GM19025 (cell line): ENCODE measurements around the gene KRT79.
"Not testable (repeated sequence)": the region's sequence is repeated elsewhere in the genome, so short reads cannot be mapped to it uniquely, and the experiment has no call there.

Experiments
- ATAC-seq: cut with Tn5 transposase; IDR thresholded peaks from one replicate; pipeline ENCODE4 v1.9.1; 2021; ENCODE audit warnings: mild to moderate bottlenecking, low read depth, moderate library complexity; ENCODE audit not compliant: unreplicated experiment

The KRT79 gene

DNA sequence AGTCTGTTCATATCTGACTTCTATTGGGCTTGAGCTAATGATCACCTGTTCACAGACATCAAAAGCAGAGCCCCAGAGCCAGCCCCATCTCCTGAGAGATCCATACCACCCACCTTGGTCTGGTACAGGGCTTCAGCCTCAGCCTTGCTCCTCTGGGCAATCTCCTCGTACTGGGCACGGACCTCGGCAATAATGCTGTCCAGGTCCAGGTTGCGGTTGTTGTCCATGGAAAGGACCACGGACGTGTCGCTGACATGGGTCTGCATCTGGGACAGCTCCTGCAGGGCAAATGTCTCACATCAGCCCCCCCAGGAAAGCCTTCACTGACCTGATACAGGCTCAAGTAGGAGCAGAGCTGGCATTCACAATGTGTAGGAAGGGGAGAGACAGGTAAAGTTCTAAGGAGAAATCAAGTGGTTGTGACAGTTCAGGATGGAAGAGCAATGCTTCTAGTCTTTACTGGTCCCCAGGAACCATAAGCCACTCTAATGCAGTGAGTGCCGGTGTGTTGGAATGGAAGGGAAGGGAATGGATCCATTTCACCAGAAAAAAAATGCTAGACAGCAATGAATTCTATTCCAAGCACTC lies 25.4 kb downstream of the KRT79 start:
- ATAC-seq: no peak

DNA sequence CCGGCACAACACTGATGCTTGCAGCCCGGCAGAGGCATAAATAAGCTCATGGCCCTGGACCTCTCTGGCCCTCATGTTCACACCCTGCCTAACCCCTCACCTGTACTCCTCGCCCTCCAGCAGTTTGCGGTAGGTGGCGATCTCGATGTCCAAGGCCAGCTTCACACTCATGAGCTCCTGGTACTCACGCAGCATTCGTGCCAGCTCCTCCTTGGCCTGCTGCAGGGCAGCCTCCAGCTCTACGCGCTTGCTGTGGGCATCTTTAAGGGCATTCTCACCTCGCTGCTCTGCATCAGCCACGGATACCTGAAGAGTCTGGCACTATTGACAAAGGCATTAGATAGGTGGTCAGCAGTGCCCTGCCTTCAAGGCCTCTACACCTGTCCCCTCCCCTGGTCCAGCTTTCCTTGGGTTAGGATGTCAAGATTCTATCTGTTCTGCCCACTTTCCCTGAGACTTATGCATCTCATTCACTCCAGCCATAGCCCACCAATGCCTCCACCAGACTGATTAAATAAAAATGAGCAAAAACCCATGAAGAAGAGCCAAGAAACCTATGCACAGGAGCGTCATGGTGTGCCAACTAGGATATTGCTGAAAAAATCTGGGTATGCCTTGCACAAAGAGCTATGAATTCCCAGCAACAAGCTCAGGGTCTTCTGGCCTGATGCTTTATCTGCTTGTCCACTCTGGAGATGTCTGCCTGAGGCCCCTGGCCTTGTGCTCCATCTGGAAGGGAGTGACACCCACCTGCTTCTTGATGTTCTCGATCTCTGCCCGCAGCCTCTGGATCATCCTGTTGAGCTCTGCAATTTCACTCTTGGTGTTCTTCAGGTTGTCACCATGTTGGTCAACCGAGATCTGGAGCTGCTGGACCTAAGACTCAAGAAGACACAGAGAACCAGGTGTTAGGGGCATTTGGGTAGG lies 26.3 kb downstream of the KRT79 start:
- no peak for ATAC-seq

DNA sequence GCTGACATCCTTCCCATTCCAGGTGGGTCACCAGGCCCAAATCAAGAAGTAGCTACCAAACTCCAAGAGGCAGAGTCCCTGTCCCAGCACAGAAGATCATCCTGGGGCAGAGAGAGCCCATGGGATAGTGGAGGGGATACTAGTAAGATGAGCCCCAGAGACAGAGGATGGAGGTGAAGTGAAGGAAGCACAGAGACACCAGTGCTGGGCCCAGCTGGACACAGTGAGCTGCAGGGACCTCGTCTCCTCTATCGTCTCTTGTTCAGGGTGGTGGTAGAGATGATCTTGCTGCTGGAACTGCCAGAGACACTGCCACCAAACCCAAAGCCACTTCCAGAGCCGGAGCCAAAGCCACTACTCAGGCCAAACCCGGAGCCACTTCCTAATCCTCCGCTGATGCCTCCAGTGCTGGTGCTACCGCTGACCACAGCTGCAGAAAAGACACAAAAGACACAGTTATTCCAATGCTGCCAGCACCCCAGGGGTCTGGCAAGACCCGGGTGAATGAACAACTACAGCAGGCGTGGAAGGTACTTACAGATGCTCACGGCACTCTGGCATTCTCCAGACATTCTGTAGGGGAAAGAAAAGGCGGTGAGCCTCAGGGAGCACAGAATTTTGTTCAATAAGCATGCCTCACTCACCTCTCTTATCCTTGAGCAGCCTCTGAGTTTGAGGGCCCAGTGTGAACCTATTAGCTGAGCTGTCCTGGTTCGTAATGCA lies 27.1 kb downstream of the KRT79 start:
- no peak for ATAC-seq

DNA sequence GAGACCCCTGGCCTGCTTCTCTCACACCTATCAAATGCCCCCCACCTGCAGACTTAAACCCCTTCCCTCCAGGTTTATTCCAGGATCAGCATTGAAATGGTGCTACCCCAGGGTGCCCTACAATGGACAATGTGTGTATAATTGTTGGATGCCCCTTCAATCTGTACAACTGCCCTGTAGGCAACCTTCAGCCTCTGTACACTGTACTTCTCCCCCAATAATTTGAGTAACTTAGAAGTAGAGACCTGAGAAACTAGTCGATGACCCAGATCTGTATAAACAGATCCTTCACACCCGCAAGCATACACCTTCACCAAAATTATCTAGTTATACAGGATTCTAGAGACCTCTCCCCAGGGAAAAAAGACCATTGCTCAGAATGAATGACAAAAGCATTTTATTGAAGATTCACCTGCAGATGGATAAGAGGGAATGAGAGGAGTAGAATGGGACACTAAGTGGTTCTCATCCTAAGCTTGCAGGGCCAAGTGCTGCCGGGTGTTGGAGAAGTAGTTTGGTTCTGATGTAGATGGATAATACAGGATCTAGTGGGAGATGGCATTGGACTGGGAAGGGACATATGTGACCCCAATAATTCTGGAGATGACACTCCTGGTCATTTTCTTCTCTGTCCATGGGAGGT lies 27.8 kb downstream of the KRT79 start:
- ATAC-seq: no peak

DNA sequence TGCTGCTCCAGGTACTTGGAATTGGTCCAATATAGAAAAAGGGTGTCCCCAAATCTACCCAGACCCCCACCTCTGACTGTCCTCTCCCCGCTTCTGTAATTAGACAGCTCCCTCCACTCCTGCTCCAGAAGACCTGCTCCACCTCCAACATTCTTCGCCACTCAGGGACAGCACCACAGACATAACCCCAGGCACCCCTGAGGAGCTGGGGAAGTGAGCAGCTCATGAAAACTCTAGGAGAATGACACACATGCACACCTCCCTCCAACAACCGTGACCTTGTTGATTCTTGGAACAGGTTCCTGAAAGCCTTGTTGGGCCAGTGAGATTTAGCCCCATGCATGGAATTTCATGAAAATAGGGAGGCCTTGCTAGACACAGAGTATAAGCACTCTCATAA lies 28.4 kb downstream of the KRT79 start:
- ATAC-seq: no peak

DNA sequence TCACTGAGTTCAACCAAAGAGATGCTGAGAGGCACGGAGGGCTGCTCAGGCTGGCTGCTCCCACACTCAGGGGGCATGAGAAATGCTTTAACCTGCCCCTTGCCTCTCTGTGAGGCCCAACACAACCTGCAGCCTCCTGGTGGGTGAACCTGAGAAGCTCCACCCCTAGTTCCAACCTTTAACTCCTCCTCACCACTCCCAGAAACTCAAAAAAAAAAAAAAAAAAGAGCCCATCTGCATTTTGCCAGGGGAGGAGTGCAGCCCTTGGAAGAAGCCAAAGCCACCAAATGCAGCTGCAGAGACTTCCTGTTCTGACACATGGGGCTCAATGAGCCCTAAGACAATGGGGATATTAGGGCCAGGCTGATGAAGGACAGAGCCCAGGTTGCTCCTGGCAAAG lies 29.1 kb downstream of the KRT79 start:
- no peak for ATAC-seq

DNA sequence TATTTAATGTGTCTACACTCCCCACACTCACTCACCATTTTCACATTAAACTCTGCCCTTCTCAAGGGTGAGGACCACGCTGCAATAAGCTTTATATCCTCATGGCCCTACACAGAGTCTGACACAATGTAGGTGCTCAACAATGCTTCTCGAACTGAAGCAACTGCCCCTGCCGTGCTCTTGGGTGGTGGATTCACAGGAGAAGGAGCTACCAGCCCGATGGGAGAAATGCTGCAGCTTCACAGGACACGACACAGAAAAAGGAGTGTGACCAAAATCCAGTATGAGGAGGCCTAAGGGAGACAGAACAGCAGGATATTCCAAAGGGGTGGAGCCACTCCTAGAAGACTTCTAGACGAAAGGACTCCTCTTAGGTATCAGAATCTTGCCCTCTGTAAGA lies 31.7 kb downstream of the KRT79 start:
- ATAC-seq: no peak

DNA sequence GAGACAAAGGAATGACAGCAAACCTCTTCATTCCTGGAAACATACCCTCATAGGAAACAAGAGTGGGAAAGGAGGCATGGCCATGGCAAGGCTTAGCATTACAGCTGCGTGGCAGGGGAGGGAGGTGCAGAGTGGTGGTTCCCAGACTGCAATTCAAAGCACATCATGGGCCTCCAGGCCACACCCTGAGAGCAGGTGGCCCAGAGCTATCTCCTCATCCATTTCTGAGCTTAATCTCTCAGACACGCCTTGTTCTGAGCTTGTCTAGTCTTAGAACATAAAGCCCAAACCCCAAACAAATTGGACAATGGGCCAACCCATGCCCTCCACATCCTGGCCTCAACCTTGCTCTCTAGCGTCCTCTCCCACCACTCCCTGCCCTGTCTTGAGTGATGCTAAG lies 32.3 kb downstream of the KRT79 start:
- no peak for ATAC-seq

DNA sequence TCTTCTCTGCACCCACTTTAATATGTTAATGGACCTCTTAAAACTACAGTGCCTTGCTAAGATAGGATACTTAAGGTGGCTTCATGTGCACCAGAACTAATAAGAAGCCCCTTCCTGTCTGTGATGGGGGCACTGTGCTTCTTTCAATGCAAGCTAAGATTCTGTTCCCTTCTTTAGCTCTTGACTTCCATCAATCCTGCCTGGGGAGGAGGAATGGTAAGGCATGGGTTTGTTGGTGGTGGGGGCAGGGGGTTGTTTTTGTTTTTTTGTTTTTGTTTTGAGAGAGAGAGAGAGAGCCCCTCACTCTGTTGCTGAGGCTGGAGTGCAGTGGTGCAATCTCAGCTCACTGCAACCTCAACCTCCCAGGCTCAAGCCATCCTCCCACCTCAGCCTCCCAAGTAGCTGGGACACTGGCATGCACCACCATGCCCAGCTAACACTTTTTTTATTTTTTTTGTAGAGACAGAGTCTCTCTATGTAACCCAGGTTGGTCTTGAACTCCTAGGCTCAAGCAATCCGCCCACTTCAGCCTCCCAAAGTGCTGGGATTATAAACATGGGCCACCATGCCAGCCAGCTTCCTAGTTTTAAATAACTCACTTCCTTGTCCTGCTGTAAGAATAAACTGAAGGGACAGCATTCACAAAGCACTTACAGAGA lies 33.7 kb downstream of the KRT79 start:
- no peak for ATAC-seq

DNA sequence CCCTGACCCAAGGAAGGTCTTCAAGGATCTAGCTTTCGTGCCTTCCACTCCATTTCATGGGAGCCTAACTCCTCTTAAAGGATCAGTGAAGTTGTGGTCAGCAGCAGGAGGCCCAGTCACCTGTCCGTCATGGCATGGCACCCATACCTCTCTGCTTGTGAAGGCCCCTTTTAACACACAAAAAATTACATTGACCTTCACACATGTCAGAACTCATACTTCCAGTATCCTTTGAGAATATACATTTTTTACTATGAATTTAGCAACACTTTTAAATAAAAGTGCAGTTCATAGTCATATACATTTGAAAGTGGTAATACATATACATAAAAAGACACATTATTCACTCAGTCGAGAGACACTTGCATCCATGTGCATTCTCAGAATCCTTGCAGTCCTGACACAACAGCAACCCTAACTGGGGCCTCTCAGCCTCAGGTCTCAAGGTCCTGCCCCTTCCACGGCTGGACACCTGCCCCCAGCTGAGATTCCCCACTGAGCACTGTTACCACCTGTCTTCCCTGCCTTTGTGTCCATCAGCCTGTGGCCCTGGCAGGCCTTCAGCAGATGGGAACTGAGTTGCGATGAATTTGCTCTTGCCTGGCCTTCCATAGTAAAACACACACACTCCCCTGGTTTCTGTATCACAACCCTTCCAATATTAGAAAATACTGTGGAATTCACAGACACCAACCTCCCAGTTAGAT lies 34.5 kb downstream of the KRT79 start:
- no peak for ATAC-seq

DNA sequence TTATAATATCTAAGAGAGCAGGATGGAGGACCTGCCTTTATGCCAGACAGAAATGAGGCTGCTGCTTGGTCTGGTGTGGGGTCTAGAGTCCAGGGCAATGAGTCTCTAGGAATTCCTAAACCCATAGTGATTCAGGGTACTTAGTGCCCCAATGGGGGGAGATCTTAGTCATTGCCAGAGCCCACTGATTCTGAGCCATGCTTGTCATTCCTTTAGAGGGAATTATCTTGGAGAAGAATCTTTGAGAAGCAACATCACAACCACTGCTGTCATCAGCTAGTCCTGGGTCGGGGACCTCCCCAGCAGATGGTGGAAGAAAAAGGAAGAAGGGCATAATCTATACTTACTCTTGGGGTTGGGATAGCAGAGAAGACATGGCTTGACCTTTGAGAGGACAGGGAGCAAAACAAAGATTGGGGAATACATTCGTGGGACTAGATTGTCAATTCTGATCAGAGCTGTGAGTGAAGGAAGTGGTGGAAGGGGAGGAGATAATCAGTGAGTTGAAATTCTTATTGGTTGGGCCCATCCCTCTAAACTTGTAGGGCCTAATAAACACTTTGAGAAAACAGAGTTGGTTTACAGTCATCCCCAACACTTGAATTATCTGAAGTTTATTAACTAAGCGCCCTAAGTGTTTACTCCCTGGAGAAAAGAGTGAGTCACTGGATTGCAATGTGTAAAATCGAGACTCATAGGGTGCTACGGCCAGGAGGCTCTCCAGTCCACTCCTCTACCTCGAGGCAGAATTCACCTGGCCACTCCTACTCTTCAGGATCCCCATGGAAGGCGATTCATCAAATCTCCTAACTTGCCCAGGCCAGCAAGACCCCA lies 35.2 kb downstream of the KRT79 start:
- no peak for ATAC-seq

DNA sequence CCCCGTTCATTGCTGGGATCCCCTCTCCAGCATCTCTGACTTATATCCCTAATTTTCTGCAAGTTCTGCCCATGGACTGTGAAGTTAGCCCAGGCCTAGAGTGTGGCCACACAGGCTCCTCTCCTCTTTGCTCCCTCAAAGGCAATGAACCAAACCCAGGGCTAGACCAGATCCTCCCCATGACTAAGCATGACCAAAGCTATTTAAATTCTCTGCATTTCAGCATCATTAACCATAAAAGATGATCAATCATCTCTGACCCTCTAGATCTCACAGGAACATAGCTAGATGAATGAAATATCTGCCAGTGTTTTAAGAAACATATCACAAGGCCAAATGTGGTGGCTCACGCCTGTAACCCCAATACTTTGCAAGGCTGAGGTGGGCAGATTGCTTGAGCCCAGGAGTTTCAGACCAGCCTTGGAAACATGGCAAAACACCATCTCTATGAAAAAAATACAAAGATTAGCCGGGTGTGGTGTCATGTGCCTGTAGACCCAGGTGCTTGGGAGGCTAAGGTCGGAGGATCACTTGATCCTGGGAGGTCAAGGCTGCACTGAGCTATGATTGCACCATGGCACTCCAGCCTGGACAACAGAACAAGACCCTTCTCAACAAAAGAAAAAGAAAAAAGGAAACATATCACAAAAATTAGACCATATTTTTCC lies 36.0 kb downstream of the KRT79 start:
- ATAC-seq: no peak

DNA sequence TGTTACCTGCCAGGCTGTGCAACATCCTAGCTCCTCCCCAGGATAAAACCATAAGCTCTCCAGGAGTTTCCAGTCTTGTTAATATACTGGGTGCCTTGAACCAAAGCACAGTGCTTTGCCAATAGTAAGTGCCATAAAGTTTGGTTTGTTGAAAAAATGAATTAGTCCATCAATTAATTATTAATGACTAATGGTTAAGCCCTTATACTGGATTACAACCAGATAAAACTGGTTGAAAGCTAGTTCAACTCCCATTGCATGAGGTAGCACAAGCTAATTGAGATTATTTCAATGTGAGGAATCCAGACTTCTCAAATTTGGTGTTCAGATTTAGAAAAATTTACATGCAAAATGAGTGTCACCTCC lies 36.6 kb downstream of the KRT79 start:
- ATAC-seq: no peak

DNA sequence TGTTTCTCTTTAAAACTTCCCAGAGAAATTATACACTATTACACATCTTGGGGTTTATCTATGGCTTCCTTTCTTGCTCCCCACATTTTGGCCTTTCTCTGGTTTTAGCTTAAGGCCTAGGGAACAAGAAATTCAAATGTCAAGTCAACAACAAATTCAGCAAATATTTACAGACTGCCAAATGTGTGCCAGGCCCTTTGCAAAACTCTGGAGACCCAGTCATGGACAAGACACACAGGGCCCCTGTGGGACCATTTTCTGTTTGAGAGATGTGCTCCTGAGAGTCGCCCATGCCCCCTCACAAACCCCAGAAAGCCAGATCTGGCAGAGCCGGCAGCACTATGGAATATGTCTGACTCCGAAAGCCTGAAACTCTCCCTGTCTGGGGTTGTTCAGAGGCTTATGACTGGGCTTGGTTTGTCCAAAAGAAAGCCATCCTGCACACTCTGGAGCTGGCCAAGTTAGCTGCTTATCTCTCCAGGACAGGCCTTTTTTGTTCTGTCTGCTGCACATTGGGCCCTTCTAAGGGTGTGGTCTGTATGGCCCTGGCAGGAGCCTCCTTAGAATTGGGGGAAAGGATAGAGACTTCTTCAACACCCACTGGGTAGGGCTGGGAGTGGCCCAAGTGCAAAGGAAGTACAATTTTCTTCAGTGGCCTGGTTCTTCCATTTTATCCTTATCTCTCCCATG lies 37.1 kb downstream of the KRT79 start:
- no peak for ATAC-seq

DNA sequence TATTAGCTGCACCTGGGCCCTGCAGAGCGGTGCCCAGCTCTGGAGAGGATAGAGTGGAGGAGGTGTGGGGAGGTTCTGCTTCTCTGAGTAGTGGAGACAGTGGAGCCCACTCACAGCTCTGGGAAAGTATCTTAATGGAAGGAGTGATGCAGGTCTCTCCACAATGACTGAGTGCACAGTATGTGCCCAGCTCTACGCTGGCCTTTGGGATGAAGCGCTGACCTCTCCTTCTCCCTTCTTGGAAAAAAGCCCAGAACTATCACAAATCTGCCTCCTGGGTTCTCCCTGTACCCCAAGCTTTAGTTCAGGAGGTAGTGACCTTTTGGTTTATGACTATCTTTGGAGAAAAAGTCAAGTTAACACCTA lies 37.7 kb downstream of the KRT79 start:
- ATAC-seq: no peak

DNA sequence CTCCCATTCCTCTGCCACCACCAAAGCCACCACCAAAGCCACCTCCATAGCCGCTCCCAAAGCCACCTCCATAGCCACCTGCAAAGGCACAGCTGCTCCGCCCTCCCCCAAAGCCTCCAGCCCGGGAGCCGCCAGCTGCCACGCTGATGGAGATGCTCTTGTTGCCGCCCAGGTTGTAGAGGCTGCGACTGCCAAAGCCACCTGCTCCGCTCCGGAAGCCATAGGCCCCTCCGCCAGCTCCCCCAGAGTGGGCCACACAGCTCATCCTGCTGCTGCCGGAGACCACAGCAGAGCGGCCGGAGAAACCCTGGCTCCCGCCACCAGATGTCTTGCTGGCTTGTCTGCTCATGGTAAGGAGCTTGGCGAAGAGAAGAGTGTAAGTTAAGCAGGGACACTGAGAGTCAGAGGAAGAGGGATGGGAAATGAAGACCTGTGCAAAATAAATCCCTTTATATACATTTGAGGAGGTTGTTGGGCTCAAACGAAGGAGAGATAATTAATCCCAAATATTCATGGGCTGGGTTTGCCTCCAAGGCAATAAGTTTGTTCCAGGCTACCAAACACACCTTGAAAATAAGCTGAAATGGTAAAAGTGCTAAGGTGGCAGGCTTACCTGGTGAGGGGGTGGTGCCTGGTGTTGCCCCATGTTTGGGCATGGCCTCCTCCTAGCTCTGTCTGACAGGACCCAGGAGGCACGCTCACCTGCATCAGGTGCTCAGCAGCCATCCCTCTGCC lies 38.2 kb downstream of the KRT79 start, which contains the start of gene KRT3:
Gene KRT3 (minus strand): TSS at position 424 of the 735 bp plus-strand sequence. CDS start 75 bp downstream, at position 349.
- ATAC-seq: no peak

DNA sequence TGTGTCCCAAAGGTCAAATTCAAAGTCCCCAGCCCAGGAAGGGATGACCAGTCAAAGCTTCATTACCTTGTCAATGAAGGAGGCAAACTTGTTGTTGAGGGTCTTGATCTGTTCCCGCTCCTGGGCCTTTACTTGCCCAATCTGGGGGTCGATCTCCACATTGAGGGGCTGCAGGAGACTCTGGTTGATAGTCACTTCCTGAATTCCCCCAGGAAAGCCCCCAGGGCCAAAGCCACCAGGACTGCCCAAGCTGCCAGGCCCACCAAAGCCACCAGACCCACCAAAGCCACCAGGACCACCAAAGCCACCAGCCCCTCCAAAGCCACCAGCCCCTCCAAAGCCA lies 38.8 kb downstream of the KRT79 start:
- ATAC-seq: not testable (repeated sequence)
